HG02973 (cell line): ENCODE data around the gene ERF.

ENCODE experiments used
- ATAC-seq: cut with Tn5 transposase; IDR thresholded peaks from one replicate; pipeline ENCODE4 v1.9.1; 2021; ENCODE audit warnings: moderate library complexity; ENCODE audit not compliant: unreplicated experiment

ERF gene

DNA sequence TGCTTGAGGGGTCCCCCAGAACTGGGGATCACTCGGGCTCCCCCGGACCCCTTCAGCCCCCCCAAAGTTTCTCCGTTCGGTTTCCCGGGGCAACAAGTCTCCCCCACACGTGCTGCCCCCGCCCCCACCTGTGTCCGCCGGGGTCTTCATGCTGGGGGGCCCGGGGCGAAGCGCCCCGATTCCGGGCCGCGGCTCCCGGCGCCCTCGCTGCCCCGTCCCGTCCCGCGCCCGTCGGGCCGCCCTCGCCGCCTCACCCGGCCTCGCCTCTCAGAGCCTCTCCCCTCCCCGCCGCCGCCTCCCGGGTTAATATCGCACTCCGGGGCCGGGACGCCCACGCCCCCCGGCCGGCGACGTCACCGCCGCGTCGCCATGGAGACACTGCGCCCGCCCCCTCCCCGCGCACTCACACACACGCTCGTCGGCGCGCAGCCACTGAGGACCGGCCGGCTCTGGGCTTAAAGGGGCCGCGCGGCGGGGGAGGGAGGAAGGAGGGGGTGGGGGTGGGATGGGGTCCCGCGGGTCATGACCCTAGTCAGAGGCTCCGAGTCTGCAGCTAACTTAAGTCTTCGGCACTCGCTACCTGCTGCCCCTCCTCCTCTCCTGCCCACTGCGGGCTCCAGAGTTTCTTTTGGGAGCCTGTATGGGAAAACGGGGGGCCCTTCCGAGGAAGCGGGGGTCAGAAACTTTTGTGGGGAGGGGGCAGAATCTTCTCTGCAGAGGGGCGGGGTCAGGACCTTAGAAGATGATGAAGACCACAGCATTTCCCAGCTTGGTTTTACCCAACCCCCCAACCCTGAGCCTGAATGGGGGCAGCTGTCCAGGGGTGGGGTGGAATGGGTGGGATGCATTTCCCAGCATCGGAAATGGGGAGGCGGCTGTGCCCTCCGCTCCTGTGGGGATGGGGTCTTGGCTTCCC lies at the start of gene ERF:
Gene ERF, minus strand, starts transcription at position 279 of the 916 bp plus-strand sequence. Its CDS starts 129 bp downstream, at position 150.
- ATAC-seq = peak; percentile 59

DNA sequence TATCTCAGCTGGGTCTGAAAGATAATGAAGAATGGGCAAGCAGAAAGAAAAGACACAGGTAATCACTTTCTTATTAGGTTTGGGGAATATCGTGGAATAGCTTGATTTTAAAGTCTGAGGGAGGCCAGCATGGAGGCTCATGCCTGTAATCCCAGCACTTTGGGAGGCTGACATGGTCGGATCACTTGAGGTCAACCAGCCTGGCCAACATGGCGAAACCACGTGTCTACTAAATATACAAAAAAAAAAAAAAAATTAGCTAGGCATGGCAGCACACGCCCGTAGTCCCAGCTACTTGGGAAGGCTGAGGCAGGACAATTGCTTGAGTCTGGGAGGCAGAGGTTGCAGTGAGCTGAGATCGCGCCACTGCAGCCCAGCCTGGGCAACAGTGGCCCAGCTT lies 48.9 kb upstream of the ERF start:
- no peak for ATAC-seq

DNA sequence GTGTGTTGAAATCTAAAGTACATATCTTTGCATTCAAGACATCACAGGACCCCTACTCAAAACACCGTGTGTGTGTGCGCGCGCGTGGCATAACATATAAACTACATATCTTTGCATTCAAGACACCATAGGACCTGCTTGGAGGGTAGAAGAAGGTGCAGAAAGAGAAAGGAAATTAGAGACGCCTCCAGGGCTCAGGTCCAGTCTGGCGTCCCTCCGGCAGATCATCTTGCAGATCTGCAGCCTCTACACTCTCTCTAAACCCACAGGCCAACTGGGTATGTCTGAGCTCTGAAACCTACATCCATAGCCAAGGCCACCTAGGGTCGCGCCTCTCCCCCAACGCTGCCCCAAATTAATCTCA lies 48.2 kb upstream of the ERF start:
- no peak for ATAC-seq

DNA sequence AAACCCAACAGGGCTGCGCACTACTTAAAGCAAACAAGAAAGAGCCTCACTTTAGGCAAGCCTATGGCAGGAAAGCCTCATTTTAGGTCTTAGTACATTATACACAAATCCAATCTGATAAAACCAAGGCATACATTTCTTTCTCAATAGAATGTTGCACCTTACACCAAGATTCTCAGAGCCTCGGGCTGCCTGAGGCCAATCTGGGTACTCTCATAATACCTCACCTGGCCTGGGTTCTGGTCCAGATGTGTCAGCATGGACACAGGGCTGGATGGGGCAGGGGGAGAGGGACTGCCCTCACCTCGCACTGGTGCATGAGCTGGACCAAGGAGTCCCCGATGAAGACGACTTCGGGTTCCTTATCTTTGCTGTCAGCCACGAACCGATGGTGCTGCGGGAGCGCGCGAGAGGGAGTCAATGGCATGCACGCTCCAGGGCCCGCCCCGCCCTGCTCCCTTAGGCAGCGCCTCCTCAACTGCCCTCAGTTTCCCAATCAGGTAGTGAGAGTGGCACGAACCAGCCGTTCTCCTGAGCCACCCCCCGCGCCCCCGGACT lies 46.8 kb upstream of the ERF start, which contains the start of gene PRR19:
Gene PRR19, plus strand, starts transcription at position 487 of the 558 bp plus-strand sequence. CDS start 7,453 bp downstream, outside the sequence.
- peak; percentile 5 for ATAC-seq

DNA sequence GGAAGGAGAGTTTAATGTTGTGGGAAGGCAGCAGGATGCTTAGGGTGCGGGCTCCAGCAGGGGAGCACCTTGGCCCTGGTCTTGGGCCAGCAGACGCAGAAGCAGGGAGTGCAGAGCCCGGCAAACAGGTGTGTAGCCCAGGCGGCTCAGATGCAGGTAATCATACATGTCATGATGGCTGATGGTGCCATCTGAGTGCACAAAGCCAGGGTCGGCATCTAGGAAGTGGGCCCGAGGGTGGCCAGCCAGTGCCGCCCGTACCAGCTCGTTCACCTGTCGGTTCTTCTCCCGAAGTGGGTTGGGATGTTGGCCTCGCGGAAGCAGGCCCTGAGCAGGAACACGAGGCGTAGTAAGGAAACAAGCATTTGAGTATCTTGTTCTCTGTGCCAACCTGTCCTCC lies 42.1 kb upstream of the ERF start:
- ATAC-seq = no peak

DNA sequence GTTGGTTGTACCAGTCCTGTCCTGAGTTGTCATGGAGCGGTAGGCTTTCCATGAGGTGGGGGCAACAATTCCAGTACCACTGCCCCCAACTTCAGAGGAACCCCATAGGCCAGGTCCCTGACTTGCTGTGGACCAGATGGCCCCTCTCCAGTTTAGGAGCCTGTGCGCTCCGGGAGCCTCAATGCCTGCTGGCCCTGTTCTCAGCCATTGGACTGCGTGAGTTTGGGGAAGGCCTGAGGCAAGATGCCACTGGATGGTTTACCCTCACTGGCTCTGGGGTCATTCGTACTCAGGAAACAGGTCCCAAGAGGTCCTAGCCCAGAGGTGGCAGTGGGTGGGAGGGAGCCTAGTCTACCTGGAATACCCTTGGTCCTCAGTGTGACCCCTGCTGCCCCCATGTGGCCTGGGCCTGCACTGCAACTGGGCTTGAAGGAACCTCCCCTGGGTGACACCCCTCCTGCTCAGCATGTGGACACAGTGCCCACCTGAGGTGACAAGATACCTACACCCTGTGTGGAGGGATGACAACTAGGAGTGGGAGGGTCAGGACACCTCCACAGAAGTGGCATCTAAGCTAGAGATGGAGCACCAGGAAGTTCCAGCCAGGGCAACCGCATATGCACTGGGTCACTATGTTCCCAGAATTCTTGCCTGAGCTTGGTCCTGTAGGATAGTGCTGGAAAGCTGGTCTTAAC lies 41.0 kb upstream of the ERF start:
- no peak for ATAC-seq

DNA sequence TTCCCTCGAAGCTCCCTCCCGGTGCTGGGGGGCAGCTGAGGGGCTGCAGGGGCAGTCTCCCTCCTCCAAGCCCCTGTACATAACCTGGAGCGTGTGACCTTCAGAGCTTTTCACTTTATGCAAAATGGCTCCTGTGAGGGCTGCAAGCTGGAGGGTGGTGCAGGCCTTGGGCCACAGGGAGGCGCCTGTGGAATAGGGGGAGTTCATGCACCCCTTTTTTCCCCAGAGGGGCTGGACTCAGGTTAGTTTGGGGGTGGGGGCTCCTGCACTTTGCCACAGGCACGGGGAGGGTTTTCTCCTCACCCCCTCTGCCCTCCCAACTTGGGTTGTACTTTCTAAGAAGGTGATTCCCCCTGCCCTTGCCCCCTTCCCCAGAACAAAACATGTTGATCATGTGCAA lies 40.4 kb upstream of the ERF start:
- no peak for ATAC-seq

DNA sequence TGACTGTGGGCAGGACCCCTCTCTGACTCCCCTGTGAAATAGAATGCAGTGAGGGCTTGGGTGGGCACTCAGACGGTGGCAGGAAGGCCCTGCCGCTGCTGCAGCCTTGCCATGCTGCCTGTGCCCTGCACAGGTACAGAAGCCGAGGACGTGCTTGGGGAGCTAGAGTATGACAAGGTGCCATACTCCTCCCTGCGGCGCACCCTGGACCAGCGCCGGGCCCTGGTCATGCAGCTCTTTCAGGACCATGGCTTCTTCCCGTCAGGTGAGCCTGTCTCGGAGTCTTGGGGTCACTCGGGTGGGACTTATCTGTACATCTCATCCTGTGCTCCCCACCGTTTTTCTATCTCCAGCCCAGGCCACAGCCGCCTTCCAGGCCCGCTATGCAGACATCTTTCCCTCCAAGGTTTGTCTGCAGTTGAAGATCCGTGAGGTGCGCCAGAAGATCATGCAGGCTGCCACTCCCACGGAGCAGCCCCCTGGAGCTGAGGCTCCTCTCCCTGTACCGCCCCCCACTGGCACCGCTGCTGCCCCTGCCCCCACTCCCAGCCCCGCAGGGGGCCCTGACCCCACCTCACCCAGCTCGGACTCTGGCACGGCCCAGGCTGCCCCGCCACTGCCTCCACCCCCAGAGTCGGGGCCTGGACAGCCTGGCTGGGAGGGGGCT lies 39.7 kb upstream of the ERF start:
- ATAC-seq = no peak

DNA sequence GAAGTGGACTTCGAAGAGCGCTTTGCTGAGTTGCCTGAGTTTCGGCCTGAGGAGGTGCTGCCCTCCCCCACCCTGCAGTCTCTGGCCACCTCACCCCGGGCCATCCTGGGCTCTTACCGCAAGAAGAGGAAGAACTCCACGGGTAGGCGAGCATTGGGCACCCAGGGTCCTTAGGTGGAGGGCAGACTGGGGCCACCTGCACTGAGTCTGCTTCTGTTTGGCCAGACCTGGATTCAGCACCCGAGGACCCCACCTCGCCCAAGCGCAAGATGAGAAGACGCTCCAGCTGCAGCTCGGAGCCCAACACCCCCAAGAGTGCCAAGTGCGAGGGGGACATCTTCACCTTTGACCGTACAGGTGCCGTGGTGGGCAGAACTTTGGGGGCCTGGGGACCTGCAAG lies 39.0 kb upstream of the ERF start:
- ATAC-seq = no peak

DNA sequence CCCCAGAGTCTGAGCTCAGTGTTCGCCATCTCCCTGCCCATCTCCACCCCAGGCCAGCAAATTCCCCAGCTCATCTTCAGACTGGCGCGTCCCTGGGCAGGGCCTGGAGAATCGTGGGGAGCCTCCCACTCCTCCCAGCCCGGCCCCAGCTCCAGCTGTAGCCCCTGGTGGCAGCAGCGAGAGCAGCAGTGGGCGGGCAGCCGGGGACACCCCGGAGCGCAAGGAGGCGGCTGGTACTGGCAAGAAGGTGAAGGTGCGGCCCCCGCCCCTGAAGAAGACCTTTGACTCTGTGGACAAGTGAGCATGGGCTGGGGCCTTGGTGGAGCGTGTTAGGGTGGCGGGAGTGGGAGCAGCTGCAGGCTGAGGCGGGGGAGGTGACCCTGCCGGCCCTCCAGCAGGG lies 38.6 kb upstream of the ERF start:
- ATAC-seq = no peak

DNA sequence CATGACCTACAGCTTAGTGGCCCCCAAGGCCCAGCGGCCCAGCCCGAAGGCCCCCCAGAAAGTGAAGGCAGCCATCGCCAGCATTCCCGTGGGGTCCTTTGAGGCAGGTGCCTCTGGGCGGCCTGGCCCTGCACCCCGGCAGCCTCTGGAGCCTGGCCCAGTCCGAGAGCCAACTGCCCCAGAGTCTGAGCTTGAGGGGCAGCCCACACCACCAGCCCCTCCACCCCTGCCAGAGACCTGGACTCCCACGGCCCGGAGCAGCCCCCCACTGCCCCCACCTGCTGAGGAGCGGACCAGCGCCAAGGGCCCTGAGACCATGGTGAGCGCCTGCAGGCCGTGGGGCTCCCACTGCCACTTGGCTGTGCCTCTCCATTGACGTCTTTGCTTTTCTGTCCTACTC lies 38.0 kb upstream of the ERF start:
- ATAC-seq = no peak

DNA sequence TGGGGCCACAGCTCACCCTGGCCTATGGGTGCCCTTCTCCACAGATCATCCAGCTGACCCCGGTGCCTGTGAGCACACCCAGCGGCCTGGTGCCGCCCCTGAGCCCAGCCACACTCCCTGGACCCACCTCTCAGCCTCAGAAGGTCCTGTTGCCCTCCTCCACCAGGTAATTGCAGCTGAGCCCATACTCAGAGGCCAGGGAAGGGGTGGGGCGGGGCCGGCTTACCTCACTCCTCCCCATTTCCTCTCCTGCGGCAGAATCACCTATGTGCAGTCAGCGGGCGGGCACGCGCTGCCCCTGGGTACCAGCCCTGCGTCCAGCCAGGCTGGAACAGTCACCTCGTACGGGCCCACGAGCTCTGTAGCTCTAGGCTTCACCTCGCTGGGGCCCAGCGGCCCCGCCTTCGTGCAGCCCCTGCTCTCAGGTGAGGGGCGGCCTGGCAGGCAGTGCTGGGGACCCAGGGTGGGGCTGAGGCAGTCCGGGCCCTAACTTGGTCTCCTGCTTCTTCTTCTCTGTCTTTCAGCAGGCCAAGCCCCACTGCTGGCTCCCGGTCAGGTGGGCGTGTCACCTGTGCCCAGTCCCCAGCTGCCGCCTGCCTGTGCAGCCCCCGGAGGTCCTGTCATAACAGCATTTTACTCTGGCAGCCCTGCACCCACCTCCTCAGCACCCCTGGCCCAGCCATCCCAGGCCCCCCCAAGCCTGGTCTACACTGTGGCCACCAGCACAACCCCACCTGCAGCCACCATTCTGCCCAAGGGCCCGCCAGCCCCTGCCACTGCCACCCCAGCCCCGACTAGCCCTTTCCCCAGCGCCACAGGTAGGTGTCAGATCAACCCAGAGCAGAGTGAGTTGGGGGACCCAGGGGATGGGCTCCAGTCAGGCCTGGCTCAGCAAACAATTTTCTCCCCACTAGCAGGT lies 37.4 kb upstream of the ERF start:
- no peak for ATAC-seq

DNA sequence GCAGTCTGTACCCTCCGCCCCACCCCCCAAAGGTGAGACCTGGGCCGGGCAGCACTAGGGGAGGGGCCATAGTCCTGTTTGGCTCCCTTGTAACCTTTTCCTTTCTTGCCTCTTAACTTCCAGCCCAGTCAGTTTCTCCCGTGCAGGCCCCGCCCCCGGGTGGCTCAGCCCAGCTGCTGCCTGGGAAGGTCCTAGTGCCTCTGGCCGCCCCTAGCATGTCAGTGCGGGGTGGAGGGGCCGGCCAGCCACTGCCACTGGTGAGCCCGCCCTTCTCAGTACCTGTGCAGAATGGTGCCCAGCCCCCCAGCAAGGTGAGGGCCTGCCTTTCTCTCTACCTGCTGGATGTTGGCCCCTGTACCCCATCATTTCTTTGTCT lies 36.5 kb upstream of the ERF start:
- no peak for ATAC-seq

DNA sequence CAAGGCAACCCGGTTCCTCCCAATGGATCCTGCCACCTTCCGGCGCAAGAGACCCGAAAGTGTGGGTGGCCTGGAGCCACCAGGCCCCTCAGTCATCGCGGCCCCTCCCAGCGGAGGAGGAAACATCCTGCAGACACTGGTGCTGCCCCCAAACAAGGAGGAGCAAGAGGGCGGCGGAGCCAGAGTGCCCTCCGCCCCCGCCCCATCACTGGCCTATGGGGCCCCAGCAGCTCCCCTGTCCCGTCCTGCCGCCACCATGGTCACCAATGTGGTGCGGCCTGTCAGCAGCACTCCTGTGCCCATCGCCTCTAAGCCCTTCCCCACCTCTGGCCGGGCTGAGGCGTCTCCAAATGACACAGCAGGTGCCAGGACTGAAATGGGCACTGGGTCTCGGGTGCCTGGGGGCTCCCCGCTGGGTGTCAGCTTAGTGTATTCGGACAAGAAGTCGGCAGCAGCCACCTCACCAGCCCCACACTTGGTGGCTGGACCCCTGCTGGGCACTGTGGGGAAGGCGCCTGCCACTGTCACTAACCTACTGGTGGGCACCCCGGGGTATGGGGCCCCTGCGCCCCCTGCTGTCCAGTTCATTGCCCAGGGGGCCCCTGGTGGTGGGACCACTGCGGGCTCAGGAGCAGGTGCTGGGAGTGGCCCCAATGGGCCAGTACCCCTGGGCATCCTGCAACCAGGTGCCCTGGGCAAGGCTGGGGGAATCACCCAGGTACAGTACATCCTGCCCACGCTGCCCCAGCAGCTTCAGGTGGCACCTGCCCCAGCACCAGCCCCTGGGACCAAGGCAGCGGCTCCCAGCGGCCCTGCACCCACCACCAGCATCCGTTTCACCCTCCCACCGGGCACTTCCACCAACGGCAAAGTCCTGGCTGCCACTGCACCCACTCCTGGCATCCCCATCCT lies 35.9 kb upstream of the ERF start:
- ATAC-seq = no peak

DNA sequence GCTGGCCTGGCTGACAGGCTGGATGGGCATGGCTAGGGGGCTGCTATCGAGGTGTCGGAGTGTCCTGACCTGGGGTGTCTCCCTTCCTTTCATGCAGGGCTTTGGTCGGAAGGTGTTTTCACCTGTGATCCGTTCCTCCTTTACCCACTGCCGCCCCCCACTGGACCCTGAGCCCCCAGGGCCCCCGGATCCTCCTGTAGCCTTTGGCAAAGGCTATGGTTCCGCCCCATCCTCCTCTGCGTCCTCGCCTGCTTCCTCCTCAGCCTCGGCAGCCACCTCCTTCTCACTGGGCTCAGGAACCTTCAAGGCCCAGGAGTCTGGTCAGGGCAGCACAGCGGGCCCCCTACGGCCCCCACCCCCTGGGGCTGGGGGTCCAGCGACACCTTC lies 35.2 kb upstream of the ERF start:
- ATAC-seq = no peak

DNA sequence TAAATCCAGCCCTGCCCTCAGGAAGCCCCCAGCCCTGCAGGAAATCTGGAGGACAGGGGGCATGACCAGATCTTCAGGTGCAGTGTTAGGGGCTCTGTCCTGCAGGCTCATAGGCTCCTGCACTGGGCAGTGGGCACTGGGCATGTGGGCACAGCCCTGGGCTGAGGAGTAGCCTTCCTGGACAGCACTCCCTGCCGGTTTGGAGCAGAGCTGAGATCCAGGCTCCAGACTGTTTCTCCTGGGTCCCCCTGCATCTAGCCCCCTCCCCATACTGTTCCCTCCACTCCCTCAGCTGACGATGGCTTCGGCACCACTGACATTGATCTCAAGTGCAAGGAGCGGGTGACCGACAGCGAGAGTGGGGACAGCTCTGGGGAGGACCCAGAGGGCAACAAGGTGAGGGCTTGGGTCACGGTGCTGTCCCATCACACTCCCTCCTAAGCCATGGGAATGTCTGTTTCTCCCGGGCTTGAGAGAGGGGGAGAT lies 34.7 kb upstream of the ERF start:
- no peak for ATAC-seq

DNA sequence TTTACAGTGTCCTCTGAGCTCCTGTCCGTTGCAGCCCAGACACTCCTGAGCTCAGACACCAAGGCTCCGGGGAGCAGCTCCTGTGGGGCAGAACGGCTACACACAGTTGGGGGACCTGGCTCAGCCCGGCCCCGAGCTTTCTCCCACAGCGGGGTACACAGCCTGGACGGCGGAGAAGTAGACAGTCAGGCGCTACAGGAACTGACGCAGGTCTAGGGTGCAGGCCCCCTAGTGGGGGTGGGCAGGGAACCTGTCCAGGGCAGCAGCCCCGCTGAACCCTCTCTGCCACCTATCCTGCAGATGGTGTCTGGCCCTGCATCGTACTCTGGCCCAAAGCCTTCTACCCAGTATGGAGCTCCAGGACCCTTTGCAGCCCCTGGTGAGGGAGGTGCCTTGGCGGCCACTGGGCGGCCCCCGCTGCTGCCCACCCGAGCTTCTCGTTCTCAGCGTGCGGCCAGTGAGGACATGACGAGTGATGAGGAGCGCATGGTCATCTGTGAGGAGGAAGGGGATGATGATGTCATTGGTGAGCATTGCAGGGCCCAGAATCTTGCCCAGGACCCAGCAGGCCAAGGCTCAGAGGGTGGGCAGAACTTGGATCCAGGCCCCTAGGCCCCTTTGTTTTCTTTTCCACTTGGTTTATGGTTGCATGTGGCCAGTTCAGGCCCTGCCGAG lies 34.1 kb upstream of the ERF start:
- ATAC-seq = no peak

DNA sequence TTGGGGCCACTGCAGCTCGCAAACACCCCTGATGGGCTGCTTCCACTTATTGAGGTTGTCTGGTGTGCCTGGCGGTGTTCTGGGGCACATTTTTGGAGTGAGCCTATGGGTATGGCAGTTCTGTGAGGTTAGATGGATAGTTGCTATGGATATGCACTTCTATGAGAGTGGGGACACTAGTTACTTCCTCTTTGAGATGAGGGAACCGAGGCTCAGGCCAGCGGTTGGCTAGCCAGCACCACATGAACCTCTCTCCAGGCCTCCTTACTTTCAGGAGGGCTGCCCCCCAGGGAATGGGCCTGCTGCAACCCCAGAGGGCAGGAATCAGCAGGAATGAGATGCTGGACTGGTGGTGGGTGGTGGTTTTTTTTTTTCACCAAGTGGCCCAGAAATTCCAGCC lies 33.5 kb upstream of the ERF start:
- no peak for ATAC-seq

DNA sequence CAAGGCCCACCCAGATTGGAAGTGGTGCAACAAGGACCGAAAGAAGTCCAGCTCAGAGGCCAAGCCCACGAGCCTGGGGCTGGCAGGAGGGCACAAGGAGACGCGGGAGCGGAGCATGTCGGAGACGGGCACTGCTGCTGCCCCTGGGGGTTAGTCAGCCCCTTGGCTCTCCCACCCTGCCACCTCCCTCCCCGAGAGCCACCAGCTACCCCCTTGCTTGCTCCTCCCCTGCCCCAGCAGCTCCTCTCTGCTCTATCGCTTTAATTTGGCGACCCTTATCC lies 32.8 kb upstream of the ERF start:
- no peak for ATAC-seq
